Mucosa of descending colon (tissue), 3 donors: ENCODE results near the gene MED13L. TPM values are rescaled to one million over a fixed set of nuclear protein-coding genes. Genes with fewer than 3 reads are reported as not detected.

ENCODE experiments used
- ATAC-seq: fragments of 200-7000 bp; cut with Tn5 transposase; one replicate; pipeline ENCODE4 v1.9.1; 2020; ENCODE audit warnings: mild to moderate bottlenecking, moderate library complexity
- DNase-seq, 3 donors: peaks; one replicate each; pipeline ENCODE4 v3.0.0-alpha.2; 2020
- H3K36me3 ChIP-seq: fragments of 200-600 bp; one replicate; pipeline ENCODE4 v1.8.0; 2021; ENCODE audit warnings: low read depth, mild to moderate bottlenecking
- H3K4me1 ChIP-seq: fragments of 200-600 bp; one replicate; pipeline ENCODE4 v1.8.0; 2021; ENCODE audit warnings: low read depth, mild to moderate bottlenecking
- H3K4me3 ChIP-seq: fragments of 200-600 bp; one replicate; pipeline ENCODE4 v1.8.0; 2021; ENCODE audit warnings: mild to moderate bottlenecking
- H3K9me3 ChIP-seq: fragments of 200-600 bp; one replicate; pipeline ENCODE4 v1.8.0; 2021; ENCODE audit warnings: mild to moderate bottlenecking
- CTCF ChIP-seq: fragments of 200-600 bp; IDR thresholded peaks from one replicate; pipeline ENCODE4 v1.8.0; 2022; ENCODE audit warnings: antibody characterized with exemption, mild to moderate bottlenecking
- intact Hi-C, 2 donors: fragments of 100-400 bp; cut with DNase I in 1 of 2; cut with micrococcal nuclease in 1 of 2; formaldehyde crosslinking; loops; one replicate each; pipeline versions ENCODE4 v1.11.0 to v1.11.1; 2022; cut with DNase I, micrococcal nuclease
- total RNA-seq, 3 donors: library from RNA; stranded (reverse); fragmentation: NEBNext Ultra II Directional in 2 of 3; extraction: Animal tissue kit (Norgen Biotek cat#: 25700) in 2 of 3; gene quantifications; one replicate each; pipeline versions ENCODE4 v1.2.1 to v1.2.4, GENCODE V29; 2021 to 2023
- donor health status: DM: no; HTN: no; CAD: no; lungs with moderate emphysema.
- donor health status: DM: no; HTN: no; CAD: no.
- donor health status: DM: no; HTN: yes; CAD: no.

MED13L gene
- total RNA-seq, 3 donors from 2014 or later = 96.9 to 165 (median 135) TPM

- TF ChIP-seq CTCF = no peak
- ATAC-seq (no peak), DNase-seq (no peak)
- H3K4me3 ChIP-seq = no peak overlapping the region
- H3K36me3 ChIP-seq = no peaks in the 10 kb centered on the region
- H3K4me1 ChIP-seq = no peaks in the 10 kb centered on the region
- intact Hi-C loops = no loop called here
- no peaks in the 10 kb centered on the region for H3K9me3 ChIP-seq
Measured at GRCh38 chr12:116189692-116190091, 87.8 kb downstream of the MED13L start.

- ATAC-seq (no peak), DNase-seq (no peak)
- H3K9me3 ChIP-seq = no peaks in the 10 kb centered on the region
- no peak for TF ChIP-seq CTCF
- H3K4me3 ChIP-seq = no peak overlapping the region
- no peaks in the 10 kb centered on the region for H3K36me3 ChIP-seq
- H3K4me1 ChIP-seq = no peaks in the 10 kb centered on the region
- intact Hi-C loops = no loop called here
Measured at GRCh38 chr12:116188581-116188980, 88.9 kb downstream of the MED13L start.

GRCh38 chr12:116187151-116187511 lies 90.4 kb downstream of the MED13L start:
- H3K9me3 ChIP-seq = no peaks in the 10 kb centered on the region
- TF ChIP-seq CTCF = no peak
- no peaks in the 10 kb centered on the region for H3K4me1 ChIP-seq
- H3K4me3 ChIP-seq = no peak overlapping the region
- no peak for DNase-seq
- intact Hi-C loops = no loop called here
- no peaks in the 10 kb centered on the region for H3K36me3 ChIP-seq
- no peak for ATAC-seq

GRCh38 chr12:116186482-116187150 lies 90.9 kb downstream of the MED13L start:
- DNase-seq = no peak
- H3K9me3 ChIP-seq = no peaks in the 10 kb centered on the region
- no peaks in the 10 kb centered on the region for H3K4me1 ChIP-seq
- peak; percentile 80 for ATAC-seq
- no peaks in the 10 kb centered on the region for H3K36me3 ChIP-seq
- intact Hi-C loops = no loop called here
- no peak for TF ChIP-seq CTCF
- H3K4me3 ChIP-seq = no peak overlapping the region

GRCh38 chr12:116184763-116185162 lies 92.7 kb downstream of the MED13L start:
- no peak for DNase-seq
- intact Hi-C loops = no loop called here
- Histone ChIP-seq H3K9me3 (no peaks in the 10 kb centered on the region), H3K4me1 (no peaks in the 10 kb centered on the region), H3K4me3 (no peak overlapping the region), H3K36me3 (no peaks in the 10 kb centered on the region)
- no peak for ATAC-seq
- no peak for TF ChIP-seq CTCF

GRCh38 chr12:116183741-116184141 lies 93.8 kb downstream of the MED13L start:
- Histone ChIP-seq H3K4me3 (no peak overlapping the region), H3K9me3 (no peaks in the 10 kb centered on the region), H3K36me3 (no peaks in the 10 kb centered on the region), H3K4me1 (no peaks in the 10 kb centered on the region)
- DNase-seq = no peak
- intact Hi-C loops = no loop called here
- no peak for ATAC-seq
- TF ChIP-seq CTCF = no peak
